Neural progenitor cell (in vitro differentiated cells): ENCODE data around the gene MRPS25. TPM values are rescaled to one million over a fixed set of nuclear protein-coding genes. Genes with fewer than 3 reads are reported as not detected.

Experiments
- DNase-seq: peaks from one replicate; pipeline ENCODE4 v3.0.0-alpha.2; 2016; ENCODE audit warnings: low spot score
- H2AFZ ChIP-seq: fragments of 200-600 bp; sonication (generic); replicated peaks from 2 replicates; pipeline ENCODE4 v1.6.1; 2016; ENCODE audit warnings: antibody characterized with exemption
- H3F3A ChIP-seq: fragments of 200-600 bp; sonication (generic); 2 replicates; pipeline ENCODE4 v1.6.1; 2016; ENCODE audit warnings: antibody characterized with exemption, low read depth
- H3K27ac ChIP-seq: fragments of 200-600 bp; sonication (generic); 2 replicates; pipeline ENCODE4 v1.5.1; 2016; ENCODE audit warnings: mild to moderate bottlenecking
- H3K27me3 ChIP-seq: fragments of 200-600 bp; sonication (generic); 2 replicates; pipeline ENCODE4 v1.6.1; 2016; ENCODE audit warnings: mild to moderate bottlenecking, moderate library complexity
- H3K36me3 ChIP-seq: fragments of 200-600 bp; sonication (generic); 2 replicates; pipeline ENCODE4 v1.5.1; 2016
- H3K4me1 ChIP-seq: fragments of 200-600 bp; sonication (generic); 2 replicates; pipeline ENCODE4 v1.6.1; 2016; ENCODE audit warnings: mixed run types
- H3K4me2 ChIP-seq: fragments of 200-600 bp; sonication (generic); 2 replicates; pipeline ENCODE4 v1.6.1; 2016
- H3K4me3 ChIP-seq: fragments of 200-600 bp; sonication (generic); 2 replicates; pipeline ENCODE4 v1.5.1; 2016
- H3K79me2 ChIP-seq: fragments of 200-600 bp; sonication (generic); 2 replicates; pipeline ENCODE4 v1.6.1; 2016; ENCODE audit warnings: low read depth
- H3K9ac ChIP-seq: fragments of 200-600 bp; sonication (generic); 2 replicates; pipeline ENCODE4 v1.6.1; 2016
- H3K9me3 ChIP-seq: fragments of 200-600 bp; sonication (generic); 2 replicates; pipeline ENCODE4 v1.5.1; 2016; ENCODE audit warnings: low read depth
- H4K20me1 ChIP-seq: fragments of 200-600 bp; sonication (generic); 2 replicates; pipeline ENCODE4 v1.6.1; 2016; ENCODE audit warnings: low read depth
- H3K27ac Mint-ChIP-seq: 3 replicates; pipeline ENCODE4 v1.8.0; 2021; ENCODE audit warnings: mixed read lengths
- H3K27me3 Mint-ChIP-seq: 2 replicates; pipeline ENCODE4 v1.8.0; 2022; ENCODE audit warnings: low read depth, mild to moderate bottlenecking, inconsistent platforms, moderate library complexity, mixed read lengths; ENCODE audit not compliant: insufficient read depth
- H3K36me3 Mint-ChIP-seq: 3 replicates; pipeline ENCODE4 v1.8.0; 2021; ENCODE audit warnings: mixed read lengths
- H3K4me1 Mint-ChIP-seq: 3 replicates; pipeline ENCODE4 v1.8.0; 2021; ENCODE audit warnings: mixed read lengths
- H3K4me3 Mint-ChIP-seq: 3 replicates; pipeline ENCODE4 v1.8.0; 2021; ENCODE audit warnings: mild to moderate bottlenecking, moderate library complexity, mixed read lengths
- H3K9me3 Mint-ChIP-seq: 3 replicates; pipeline ENCODE4 v1.8.0; 2020; ENCODE audit warnings: mixed read lengths
- EZH2 ChIP-seq: fragments of 200-600 bp; sonication (generic); IDR thresholded peaks from 2 replicates; pipeline ENCODE4 v1.6.1; 2017; ENCODE audit warnings: antibody characterized with exemption, mild to moderate bottlenecking, moderate library complexity
- EZH2phosphoT487 ChIP-seq: fragments of 200-600 bp; sonication (generic); IDR thresholded peaks from 2 replicates; pipeline ENCODE4 v1.6.1; 2017; ENCODE audit warnings: antibody characterized with exemption
- total RNA-seq: library from RNA; depleted of rRNA; stranded (reverse); fragments of >200 nt; gene quantifications from 2 replicates; pipeline ENCODE4 v1.2.3, GENCODE V29; 2015; ENCODE audit warnings: low replicate concordance
- TF ChIP-seq, protein P1 (sequence below): fragments of 200-600 bp; sonication (generic); IDR thresholded peaks from 2 replicates; pipeline ENCODE4 v1.5.1; 2017; ENCODE audit warnings: antibody characterized with exemption, mild to moderate bottlenecking

Gene MRPS25
- total RNA-seq, 1 donor from 2014 or later = 28.9 TPM

DNA sequence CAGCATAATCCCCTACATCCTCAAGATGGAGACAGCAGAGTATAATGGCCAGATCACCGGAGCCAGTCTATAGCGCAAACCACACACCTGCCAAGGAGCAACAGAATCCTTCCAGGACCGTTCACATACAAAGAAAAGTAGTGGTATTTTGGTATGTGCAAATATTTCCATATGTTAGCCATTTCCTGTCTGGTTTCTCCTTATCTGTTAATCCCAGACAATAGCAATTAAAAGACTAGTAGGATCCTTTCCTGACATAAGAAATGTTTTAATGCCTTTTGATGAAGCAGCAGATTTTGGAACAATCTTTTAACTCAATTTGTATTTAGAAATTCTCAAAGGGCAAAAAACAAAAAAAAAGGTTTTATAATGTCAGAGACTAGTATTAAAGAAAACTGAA, 22.2 kb downstream of the MRPS25 start:
- TF ChIP-seq EZH2phosphoT487 = no peak
- TF ChIP-seq, protein P1, sequence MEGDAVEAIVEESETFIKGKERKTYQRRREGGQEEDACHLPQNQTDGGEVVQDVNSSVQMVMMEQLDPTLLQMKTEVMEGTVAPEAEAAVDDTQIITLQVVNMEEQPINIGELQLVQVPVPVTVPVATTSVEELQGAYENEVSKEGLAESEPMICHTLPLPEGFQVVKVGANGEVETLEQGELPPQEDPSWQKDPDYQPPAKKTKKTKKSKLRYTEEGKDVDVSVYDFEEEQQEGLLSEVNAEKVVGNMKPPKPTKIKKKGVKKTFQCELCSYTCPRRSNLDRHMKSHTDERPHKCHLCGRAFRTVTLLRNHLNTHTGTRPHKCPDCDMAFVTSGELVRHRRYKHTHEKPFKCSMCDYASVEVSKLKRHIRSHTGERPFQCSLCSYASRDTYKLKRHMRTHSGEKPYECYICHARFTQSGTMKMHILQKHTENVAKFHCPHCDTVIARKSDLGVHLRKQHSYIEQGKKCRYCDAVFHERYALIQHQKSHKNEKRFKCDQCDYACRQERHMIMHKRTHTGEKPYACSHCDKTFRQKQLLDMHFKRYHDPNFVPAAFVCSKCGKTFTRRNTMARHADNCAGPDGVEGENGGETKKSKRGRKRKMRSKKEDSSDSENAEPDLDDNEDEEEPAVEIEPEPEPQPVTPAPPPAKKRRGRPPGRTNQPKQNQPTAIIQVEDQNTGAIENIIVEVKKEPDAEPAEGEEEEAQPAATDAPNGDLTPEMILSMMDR = no peak
- no peak for TF ChIP-seq EZH2
- no peaks in the 10 kb centered on the region for H3K9me3 Mint-ChIP-seq
- no peak overlapping the region for H3K4me3 ChIP-seq
- H3K9ac ChIP-seq = no peak overlapping the region
- peaks cover 40% of the 10 kb centered on the region for H3K36me3 Mint-ChIP-seq
- H3K27me3 ChIP-seq = no peaks in the 10 kb centered on the region
- no peaks in the 10 kb centered on the region for H3K79me2 ChIP-seq
- H3K4me1 ChIP-seq = peaks cover 15% of the 10 kb centered on the region
- DNase-seq = no peak
- H3K4me2 ChIP-seq = no peak overlapping the region
- H3K4me1 Mint-ChIP-seq = peaks cover 6% of the 10 kb centered on the region
- peaks cover 6% of the 10 kb centered on the region for H3K27me3 Mint-ChIP-seq
- H3K36me3 ChIP-seq = peaks cover 10% of the 10 kb centered on the region
- no peak overlapping the region for H3K27ac ChIP-seq
- peaks cover 18% of the 10 kb centered on the region for H3F3A ChIP-seq
- H3K9me3 ChIP-seq = no peaks in the 10 kb centered on the region
- H3K27ac Mint-ChIP-seq = no peak overlapping the region
- H2AFZ ChIP-seq = no peak overlapping the region
- peaks cover 14% of the 10 kb centered on the region for H4K20me1 ChIP-seq
- H3K4me3 Mint-ChIP-seq = no peak overlapping the region

DNA sequence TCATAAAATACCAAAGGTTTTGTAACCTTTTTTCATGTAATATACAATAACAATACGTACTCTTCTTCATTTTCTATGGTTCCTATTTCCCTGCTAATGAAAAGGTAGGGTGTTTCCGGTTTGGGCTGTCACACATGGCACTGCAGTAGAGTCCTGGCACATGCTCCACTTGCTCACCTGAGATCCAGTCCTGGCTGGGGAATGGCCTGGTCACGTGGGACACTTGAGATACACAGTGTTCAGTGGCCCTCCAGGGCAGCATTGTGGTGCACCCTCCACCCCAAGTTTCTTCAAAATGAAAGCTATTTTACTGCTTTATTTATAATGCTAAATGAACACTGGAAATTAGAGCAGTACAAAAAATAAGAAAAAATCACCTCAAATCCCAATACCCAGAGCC, 23.2 kb downstream of the MRPS25 start:
- Mint-ChIP-seq H3K27ac (no peak overlapping the region), H3K4me1 (peaks cover 6% of the 10 kb centered on the region), H3K27me3 (peaks cover 6% of the 10 kb centered on the region), H3K9me3 (no peaks in the 10 kb centered on the region), H3K4me3 (no peak overlapping the region), H3K36me3 (peaks cover 39% of the 10 kb centered on the region)
- no peak for DNase-seq
- Histone ChIP-seq H3F3A (peaks cover 23% of the 10 kb centered on the region), H3K27me3 (no peaks in the 10 kb centered on the region), H3K4me1 (peaks cover 18% of the 10 kb centered on the region), H3K9me3 (no peaks in the 10 kb centered on the region), H3K4me3 (no peak overlapping the region), H3K4me2 (no peak overlapping the region), H3K27ac (no peak overlapping the region), H3K9ac (no peak overlapping the region), H4K20me1 (peaks cover 17% of the 10 kb centered on the region), H3K79me2 (no peaks in the 10 kb centered on the region), H3K36me3 (peaks cover 8% of the 10 kb centered on the region), H2AFZ (no peak overlapping the region)
- TF ChIP-seq EZH2phosphoT487 (no peak), EZH2 (no peak)
- TF ChIP-seq, protein P1 = no peak

DNA sequence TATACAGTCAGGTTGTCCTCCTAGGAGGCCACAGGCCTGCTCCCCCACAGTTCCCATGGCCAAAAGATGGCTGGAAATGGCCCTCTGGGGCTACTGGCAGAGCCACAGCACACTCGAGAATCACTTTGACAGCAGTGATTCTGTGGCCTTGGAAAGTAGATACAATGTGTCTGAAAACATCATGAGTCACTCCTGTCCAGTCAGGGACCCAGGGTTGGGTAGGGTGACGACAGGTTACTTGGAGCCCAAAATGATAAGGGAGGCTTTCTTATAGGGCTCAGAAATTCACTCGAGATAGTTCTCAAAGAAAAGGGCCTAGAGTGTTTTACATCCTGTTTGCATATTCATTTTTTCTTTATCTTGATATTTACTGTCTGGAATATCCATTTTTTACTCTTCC, 24.3 kb downstream of the MRPS25 start:
- H3K36me3 ChIP-seq = peaks cover 8% of the 10 kb centered on the region
- H3K9ac ChIP-seq = no peak overlapping the region
- no peaks in the 10 kb centered on the region for H3K9me3 ChIP-seq
- peaks cover 29% of the 10 kb centered on the region for H3K36me3 Mint-ChIP-seq
- TF ChIP-seq, protein P1 = no peak
- TF ChIP-seq EZH2phosphoT487 (no peak), EZH2 (no peak)
- no peak overlapping the region for H3K4me3 Mint-ChIP-seq
- H3K27me3 Mint-ChIP-seq = peaks cover 6% of the 10 kb centered on the region
- H4K20me1 ChIP-seq = peaks cover 17% of the 10 kb centered on the region
- H3K27ac Mint-ChIP-seq = no peak overlapping the region
- peaks cover 23% of the 10 kb centered on the region for H3F3A ChIP-seq
- H2AFZ ChIP-seq = no peak overlapping the region
- peaks cover 6% of the 10 kb centered on the region for H3K4me1 Mint-ChIP-seq
- H3K27me3 ChIP-seq = no peaks in the 10 kb centered on the region
- no peak for DNase-seq
- no peaks in the 10 kb centered on the region for H3K9me3 Mint-ChIP-seq
- no peaks in the 10 kb centered on the region for H3K79me2 ChIP-seq
- peaks cover 18% of the 10 kb centered on the region for H3K4me1 ChIP-seq
- no peak overlapping the region for H3K4me3 ChIP-seq
- H3K4me2 ChIP-seq = no peak overlapping the region
- no peak overlapping the region for H3K27ac ChIP-seq
